Measurements from ENCODE around the gene PCLO.

GRCh38 chr7:82975811-82976468 lies 186.7 kb downstream of the PCLO start:
- no peak for TF ChIP-seq POLR2A (IDR thresholded peaks at IDR 0.05)
- TF ChIP-seq CTCF (IDR thresholded peaks at IDR 0.05), result no peak
